H4 (cell line): ENCODE data around the gene F11R. TPM values are rescaled to one million over a fixed set of nuclear protein-coding genes. Genes with fewer than 3 reads are reported as not detected.
"Not testable (repeated sequence)": the region's sequence is repeated elsewhere in the genome, so short reads cannot be mapped to it uniquely, and the experiment has no call there.

Experiments
- DNase-seq: peaks from one replicate; pipeline ENCODE4 v3.0.0-alpha.2; 2015; ENCODE audit warnings: low spot score
- total RNA-seq: library from RNA; depleted of rRNA; stranded (reverse); fragments of >200 nt; shearing (Covaris generic); gene quantifications from 2 replicates; pipeline ENCODE4 v1.2.3, GENCODE V29; 2014; rRNA removed

F11R gene
- total RNA-seq, 1 experiment from 2014 or later = 6.4 TPM

DNA sequence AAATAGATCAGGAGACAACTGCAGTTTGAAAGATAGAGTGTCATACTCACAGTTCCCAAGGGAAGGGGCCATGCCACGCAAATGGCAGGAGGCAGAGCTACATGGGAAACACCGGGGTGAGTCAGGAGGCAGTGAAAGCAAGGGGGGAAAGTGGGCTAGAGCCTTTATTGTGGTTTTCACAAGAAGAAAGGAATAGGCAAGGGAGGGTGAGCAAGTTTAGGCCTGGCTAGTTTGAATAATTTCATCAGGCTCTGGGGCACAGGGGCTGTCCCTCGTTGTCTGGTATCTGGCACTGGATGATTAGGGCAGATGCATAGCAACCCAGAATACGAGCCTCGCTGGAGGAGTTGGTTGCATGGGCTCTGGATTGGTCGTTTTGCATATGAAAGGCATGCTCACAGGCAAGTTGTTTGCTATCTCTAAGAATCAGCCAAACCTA, 49.3 kb downstream of the F11R start:
- DNase-seq = no peak

DNA sequence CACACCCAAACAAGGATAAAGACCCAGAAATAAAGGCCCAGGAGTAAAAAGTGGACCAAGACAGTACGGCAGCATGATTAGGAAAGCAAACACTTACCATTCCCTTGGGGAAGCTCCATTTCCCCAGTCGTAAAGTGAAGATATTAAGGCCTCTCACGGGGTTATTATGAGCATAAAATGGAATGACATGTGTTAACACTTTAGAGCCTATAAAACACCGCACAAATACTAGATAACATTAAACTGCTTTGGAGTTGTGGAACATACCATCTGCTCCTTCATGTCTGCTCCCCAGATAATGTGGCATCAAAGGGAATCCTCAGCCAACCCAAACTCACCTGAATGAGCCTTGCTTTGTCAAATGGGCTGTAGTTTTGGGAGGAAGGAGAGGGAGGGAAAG, 57.4 kb downstream of the F11R start:
- DNase-seq = no peak

DNA sequence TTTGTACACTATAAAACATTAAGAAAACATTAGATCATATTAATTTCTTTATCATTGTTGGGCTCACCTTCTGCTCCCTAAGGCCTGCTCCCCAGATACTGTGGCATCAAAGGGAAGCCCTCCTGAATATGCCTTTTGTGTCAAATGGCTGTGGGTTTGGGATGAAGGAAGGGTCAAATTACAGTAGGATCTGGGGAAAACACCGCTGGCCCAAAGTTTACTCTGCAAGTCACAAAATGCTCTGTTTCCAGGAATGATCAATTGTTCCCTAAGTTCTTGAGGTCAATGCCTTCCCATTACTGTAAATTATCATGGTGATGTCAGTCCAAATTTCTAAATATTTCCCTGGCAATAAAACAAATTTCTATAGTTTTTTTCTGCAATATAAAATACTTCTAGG, 59.5 kb downstream of the F11R start:
- DNase-seq = no peak

DNA sequence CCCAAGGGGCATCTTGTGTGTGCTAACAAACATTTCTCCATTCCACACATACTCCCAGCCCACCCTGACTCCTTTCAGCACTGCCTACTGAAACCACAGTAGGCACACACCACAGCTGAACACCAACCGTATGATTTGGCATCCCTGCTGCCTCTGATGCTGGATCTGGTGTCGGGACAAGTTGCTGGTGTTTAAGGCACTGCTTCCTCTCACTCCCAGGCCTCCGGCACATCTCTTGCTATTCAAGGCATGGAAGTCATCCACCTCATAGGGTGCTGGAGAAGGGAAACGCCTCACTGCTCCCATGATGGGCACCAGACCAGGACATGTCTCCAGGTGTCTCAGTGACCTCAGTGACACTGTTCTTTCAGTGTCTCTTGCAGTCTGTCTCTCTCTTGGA, 64.0 kb downstream of the F11R start:
- DNase-seq = no peak

DNA sequence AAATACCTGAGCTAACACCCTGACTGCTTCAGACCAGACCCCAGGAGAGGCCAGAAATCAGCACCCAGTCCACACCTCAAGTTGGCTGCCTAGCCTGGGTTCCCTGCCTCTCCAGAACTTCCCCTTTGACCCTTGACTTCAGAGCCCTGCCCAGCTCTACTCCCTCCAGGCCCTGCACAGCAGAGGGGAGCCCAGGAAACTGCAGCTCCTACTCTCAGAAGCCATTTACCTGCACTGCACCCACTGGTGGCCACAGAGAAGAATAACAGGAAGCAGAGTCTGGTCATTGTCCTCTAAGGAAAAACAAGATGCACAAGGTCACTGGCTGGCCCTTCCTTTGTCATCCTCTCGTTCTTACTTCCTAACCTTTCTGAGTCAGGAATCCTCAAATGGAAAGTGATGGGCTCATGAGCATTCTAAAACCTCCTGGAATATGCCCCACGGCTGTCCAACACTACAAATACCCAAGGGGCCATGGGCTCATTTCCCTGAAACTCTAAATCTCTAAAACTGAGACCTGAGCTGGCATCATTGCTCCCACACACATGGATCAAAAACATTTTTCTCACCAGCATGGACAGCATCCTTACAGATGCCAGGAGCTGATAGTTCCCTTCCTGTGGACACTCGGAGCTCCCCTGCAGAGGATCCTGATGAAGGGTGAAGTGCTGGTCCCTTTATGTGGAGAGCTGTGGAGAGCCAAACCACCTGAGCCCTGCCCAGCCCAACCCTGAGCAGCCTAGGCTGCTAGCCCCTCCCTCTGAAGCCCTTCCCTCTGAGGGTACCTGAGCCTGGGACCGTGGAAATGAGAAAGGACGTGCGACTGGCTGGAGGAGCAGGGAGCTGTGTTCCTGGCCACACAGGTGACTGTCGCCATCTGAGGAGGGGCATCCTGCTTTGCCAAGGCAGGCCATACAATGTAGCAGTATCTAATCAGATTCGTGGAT, 66.5 kb downstream of the F11R start, which contains the start of gene ITLN2:
ITLN2 (minus strand) TSS at position 652 of the 947 bp plus-strand sequence; CDS start at position 584, 68 bp downstream.
- DNase-seq = peak; percentile 59

DNA sequence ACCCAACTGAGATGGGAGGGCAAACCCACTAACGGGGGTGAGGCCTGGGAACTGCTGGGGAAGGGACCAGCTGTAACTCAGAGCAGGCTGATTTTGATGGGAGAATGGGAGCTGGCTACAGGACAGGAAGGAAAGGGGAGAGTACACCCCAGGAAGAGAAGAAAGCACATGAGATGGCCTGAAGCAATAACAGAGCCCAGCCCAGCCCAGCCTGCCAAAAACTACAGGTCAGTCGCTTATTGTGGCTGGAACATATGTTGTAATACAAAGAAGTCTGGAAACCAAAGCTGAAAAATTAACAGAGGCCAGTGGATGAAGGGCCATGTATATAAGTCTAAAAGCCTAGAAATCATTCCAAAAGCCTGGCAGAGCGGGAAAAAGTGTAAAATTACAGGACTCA, 67.9 kb downstream of the F11R start:
- DNase-seq = no peak

DNA sequence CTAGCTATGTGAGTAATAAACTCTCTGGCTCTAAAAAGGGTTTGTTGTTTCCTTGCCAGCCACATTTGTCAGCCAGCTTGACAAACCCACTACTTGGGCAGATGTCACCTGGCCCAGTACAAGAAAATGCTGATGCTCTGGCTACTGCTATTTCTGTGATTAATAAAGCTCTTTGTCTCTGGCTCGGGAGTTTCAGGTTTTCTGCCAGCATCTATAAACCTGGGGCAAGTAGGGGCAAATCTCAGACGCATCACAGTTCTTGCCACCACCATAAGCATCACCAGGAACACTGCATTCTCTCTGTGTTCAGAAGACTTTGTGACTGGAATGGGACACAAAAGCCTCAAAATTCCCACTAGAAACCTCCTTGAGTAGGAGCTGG, 68.8 kb downstream of the F11R start:
- DNase-seq = no peak

DNA sequence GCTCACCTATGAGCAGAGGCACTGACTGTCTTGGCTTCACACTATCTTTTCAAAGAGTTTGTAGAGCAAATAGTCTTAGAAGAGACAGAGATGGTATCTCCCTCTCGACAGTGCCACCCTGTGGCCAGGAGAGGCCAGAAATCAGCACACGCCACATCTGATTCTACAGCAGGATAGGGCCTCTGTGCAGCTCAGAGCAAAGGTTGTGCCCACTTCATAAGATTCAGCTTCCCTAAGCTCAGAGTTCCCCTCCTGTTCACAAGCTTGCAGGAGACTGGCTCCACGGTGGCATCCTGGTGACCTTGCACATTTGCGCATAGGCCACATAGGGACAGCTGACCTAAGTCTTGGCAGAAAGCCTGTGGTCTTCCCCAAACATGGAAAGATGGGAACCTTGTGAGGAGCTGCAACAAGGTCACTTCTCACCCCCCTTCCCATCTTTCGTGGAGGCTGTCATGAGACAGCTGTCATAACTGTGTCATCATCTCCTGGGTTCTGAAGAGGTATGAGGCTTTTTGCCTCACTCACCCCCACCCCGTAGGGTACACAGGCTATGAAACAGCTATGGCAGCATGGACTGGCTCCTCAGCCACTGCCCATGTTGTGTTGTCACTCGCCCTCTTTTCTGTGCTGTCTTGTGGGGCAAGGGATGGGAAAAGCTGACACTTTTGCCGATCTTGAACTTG, 69.4 kb downstream of the F11R start:
- DNase-seq = peak; percentile 55

DNA sequence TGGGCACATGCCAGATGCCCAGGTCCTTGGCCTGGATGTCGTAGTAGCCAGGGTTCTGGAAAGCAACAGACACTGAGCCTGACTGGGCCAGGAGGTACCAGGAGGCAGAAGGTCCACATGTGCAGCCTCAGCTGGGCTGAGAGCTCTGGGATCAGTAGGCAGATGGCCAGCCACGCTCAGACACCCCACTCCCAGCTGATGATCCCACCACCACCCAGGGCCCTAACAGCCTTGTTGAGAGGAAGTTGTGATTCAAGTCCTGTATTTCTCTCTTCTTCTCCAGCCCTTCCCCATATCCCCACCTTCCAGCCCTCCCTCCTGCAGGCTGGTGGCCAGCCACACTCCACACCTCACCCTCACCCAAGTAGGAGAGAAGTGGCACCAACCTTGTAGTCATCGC, 70.3 kb downstream of the F11R start:
- DNase-seq = no peak

DNA sequence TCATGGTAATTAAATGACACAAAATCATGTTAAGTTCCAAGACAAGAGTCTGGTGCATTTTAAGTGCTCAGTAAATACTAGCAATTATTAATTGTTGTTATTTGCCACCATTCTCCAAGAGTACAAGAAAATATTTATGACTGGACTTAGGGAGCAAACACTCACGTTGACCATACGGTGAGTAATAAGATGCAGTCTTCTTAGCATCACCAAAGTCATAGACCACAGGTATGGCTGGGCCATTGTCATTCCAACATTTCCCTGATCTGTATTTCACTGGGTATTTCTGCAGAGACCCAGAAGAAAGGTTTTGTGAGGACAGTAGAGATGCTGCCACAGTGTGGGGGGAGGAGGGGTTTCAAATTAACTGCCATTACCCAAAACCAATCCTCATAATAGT, 71.1 kb downstream of the F11R start:
- no peak for DNase-seq

DNA sequence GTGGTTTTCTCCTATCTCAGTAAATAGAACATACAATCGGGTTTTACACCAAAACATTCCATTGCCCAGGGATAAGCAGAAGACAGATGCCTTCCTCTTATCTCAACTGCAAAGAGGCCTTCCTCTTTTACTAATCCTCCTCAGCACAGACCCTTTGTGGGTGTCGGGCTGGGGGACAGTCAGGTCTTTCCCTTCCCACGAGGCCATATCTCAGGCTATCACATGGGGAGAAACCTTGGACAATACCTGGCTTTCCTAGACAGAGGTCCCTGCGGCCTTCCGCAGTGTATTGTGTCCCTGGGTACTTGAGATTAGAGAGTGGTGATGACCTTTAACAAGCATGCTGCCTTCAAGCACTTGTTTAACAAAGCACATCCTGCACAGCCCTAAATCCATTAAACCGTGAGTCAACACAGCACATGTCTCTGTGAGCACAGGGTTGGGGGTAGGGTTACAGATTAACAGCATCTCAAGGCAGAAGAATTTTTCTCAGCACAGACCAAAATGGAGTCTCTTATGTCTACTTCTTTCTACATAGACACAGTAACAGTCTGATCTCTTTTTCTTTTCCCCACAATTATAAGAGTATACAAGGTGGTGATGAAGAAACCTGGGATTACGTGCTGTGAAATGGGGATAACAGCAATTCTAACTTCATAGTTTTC, 71.6 kb downstream of the F11R start:
- DNase-seq = peak; percentile 32

DNA sequence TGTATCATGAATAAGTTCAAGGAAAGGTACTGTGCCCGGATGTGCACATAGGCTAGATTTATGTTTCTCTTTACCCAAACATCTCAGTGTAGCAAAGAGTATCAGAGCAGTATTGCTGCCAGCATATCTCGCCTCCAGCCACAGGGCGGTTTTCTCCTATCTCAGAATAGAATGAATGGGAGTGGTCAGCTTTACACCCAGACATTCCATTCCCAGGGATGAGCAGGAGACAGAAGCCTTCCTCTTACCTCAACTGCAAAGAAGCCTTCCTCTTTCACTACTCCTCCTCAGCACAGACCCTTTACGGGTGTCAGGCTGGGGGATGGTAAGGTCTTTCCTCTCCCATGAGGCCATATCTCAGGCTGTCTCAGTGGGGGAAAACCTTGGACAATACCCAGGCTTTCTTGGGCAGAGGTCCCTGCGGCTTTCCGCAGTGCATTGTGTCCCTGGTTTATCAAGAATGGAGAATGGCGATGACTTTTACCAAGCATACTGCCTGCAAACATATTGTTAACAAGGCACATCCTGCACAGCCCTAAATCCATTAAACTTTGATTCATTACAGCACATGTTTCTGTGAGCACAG, 73.7 kb downstream of the F11R start:
- not testable (repeated sequence) for DNase-seq

DNA sequence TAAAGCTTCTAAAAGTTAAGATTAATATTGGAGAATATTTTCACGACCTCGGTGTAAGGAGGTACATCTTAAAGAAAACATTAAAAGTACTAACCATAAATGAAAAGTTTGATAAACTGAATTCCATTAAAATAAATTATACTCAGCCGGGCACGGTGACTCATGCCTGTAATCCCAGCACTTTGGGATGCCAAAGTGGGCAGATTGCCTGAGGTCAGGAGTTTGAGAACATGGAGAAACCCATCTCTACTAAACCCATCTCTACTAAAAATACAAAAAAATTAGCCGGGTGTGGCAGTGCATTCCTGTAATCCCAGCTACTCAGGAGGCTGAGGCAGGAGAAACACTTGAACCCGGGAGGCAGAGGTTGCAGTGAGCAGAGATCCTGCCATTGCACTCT, 75.1 kb downstream of the F11R start:
- not testable (repeated sequence) for DNase-seq

Other genes with a start within 250 kb of the F11R start
- gene LY9, start 225.0 kb downstream of the F11R start, total RNA-seq = not detected in 2 replicates
- not detected in 2 replicates for gene CD244, start 158.3 kb downstream of the F11R start, total RNA-seq
- not detected in 2 replicates for gene ITLN1, start 136.0 kb downstream of the F11R start, total RNA-seq
- not detected in 2 replicates for gene ITLN2, start 66.3 kb downstream of the F11R start, total RNA-seq
- not detected in 2 replicates for gene TSTD1, start 17.8 kb upstream of the F11R start, total RNA-seq
- gene USF1, start 24.8 kb upstream of the F11R start, total RNA-seq = 57.7 and 60.3 TPM in 2 replicates
- gene ARHGAP30, start 48.7 kb upstream of the F11R start, total RNA-seq = 0.02 TPM in 1 of 2 replicates, not detected in the other
- 0.14 TPM in 1 of 2 replicates, not detected in the other for gene NECTIN4, start 68.4 kb upstream of the F11R start, total RNA-seq
- not detected in 2 replicates for gene KLHDC9, start 77.2 kb upstream of the F11R start, total RNA-seq
- 85.6 and 94.8 TPM in 2 replicates for gene PFDN2, start 96.9 kb upstream of the F11R start, total RNA-seq
- 34.9 and 36.6 TPM in 2 replicates for gene NIT1, start 97.0 kb upstream of the F11R start, total RNA-seq
- gene DEDD, start 111.5 kb upstream of the F11R start, total RNA-seq = 22.2 and 28.2 TPM in 2 replicates
- 140 and 161 TPM in 2 replicates for gene UFC1, start 132.8 kb upstream of the F11R start, total RNA-seq
- gene USP21, start 138.3 kb upstream of the F11R start, total RNA-seq = 5.8 and 6.9 TPM in 2 replicates
- 9.2 and 13.9 TPM in 2 replicates for gene PPOX, start 145.3 kb upstream of the F11R start, total RNA-seq
- 28.0 and 38.0 TPM in 2 replicates for gene B4GALT3, start 156.4 kb upstream of the F11R start, total RNA-seq
- gene ADAMTS4, start 177.9 kb upstream of the F11R start, total RNA-seq = not detected in 2 replicates
- 101 and 120 TPM in 2 replicates for gene NDUFS2, start 181.2 kb upstream of the F11R start, total RNA-seq
- 2.0 and 6.1 TPM in 2 replicates for gene FCER1G, start 194.1 kb upstream of the F11R start, total RNA-seq
- gene APOA2, start 202.5 kb upstream of the F11R start, total RNA-seq = not detected in 2 replicates
- gene TOMM40L, start 204.9 kb upstream of the F11R start, total RNA-seq = 7.1 and 8.5 TPM in 2 replicates
- not detected in 2 replicates for gene NR1I3, start 217.1 kb upstream of the F11R start, total RNA-seq
- not detected in 2 replicates for gene PCP4L1, start 237.6 kb upstream of the F11R start, total RNA-seq